HCT116 (cell line): Measurements from ENCODE around the gene RRBP1.

Experiments
- CTCF ChIP-seq, 3 experiments: fragments of 200-600 bp in 1 of 3; sonication (generic) in 1 of 3; IDR thresholded peaks in 2 of 3; conservative IDR thresholded peaks in 1 of 3; 2 replicates each; pipeline ENCODE4 v1.5.1; 2012 to 2017; ENCODE audit warnings: low read depth in 2 of 3, low read length in 2 of 3, antibody characterized with exemption in 1 of 3, borderline replicate concordance in 1 of 3, control low read depth in 1 of 3, mild to moderate bottlenecking in 1 of 3, mixed read lengths in 1 of 3, mixed run types in 1 of 3, moderate library complexity in 1 of 3; ENCODE audit not compliant: insufficient read depth in 1 of 3
- POLR2A ChIP-seq: IDR thresholded peaks from 2 replicates; pipeline ENCODE4 v1.7.0; 2011; ENCODE audit warnings: borderline replicate concordance; ENCODE audit not compliant: insufficient read depth, insufficient read length; ENCODE audit errors: extremely low read depth
- SRF ChIP-seq: IDR thresholded peaks from 2 replicates; pipeline ENCODE4 v1.6.1; 2012; ENCODE audit warnings: low read depth

GRCh38 chr20:17690144-17690543, 8.1 kb upstream of the RRBP1 start:
- TF ChIP-seq POLR2A: no peak
- no peak for TF ChIP-seq CTCF (IDR thresholded peaks at IDR 0.05 in 2 of 3, conservative IDR thresholded peaks at IDR 0.05 in 1 of 3; ENCODE audit: borderline replicate concordance in 1 of 3, insufficient read depth in 1 of 3, low read depth in 2 of 3, low read length in 2 of 3)
- no peak for TF ChIP-seq SRF
